Right hindlimb (tissue), 1 donor: ENCODE measurements around the gene KAZN.
A peak's percentile ranks its signal among the peaks of the same experiment; 100 is the strongest.

Experiments used
- DNase-seq: peaks from one replicate; pipeline ENCODE4 v3.0.0-alpha.2; 2018

Gene KAZN

DNA sequence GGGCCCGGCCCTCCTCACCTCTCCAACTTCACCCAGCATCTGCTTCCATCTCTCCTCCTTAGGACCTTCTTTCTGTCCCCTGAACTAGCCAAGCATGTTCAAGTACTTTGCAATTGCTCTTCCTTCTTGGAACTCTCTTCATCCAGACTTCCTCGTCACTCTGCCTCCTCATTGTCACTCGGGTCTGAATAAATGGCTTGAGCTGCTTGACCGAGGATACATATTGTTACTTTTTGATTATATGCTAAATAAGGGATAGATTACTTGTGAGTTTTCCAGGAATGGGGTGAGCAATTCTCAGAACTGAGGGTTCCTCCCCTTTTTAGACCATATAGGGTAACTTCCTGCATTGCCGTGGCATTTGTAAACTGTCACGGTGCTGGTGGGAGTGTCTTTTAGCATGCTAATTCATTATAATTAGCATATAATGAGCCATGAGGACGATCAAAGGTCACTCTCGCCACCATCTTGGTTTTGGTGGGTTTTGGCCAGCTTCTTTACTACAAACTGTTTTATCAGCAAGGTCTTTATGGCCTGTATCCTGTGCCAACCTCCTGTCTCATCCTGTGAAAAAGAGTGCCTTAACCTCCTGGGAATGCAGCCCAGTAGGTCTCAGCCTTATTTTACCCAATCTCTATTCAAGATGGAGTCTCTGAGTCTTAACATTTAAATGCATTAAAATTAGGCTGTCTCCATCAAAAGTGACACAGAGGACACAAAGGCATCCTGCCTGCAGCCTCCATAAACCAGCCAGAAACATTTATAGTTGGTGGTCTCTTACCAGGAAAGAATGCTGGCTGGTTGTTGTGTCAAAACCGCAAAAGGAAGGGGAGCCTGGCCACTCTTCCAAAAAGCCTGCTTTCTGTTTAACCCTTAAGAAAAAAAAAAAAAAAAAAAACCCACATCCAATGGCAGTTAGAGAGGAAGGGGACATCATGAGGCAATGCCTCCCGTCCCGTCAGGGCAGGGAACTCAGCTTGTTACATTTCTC, 179.3 kb downstream of the KAZN start:
- DNase-seq = no peak

DNA sequence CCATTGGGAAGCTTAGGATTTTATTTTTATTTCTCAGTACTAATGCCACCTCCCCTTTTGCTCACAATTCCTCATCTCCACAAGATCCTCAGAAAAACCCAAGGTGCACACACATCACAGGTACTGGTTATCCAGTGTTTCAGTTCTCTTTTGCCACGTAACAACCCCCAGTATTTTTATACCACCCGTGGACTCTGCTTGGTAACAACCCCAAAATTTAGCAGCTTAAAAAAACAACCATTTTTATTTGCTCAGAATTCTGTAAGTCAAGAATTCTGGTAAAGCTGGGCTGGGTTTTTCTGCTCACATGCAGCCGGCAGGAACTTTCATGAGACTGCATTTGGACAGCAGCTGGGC, 180.0 kb downstream of the KAZN start:
- no peak for DNase-seq

DNA sequence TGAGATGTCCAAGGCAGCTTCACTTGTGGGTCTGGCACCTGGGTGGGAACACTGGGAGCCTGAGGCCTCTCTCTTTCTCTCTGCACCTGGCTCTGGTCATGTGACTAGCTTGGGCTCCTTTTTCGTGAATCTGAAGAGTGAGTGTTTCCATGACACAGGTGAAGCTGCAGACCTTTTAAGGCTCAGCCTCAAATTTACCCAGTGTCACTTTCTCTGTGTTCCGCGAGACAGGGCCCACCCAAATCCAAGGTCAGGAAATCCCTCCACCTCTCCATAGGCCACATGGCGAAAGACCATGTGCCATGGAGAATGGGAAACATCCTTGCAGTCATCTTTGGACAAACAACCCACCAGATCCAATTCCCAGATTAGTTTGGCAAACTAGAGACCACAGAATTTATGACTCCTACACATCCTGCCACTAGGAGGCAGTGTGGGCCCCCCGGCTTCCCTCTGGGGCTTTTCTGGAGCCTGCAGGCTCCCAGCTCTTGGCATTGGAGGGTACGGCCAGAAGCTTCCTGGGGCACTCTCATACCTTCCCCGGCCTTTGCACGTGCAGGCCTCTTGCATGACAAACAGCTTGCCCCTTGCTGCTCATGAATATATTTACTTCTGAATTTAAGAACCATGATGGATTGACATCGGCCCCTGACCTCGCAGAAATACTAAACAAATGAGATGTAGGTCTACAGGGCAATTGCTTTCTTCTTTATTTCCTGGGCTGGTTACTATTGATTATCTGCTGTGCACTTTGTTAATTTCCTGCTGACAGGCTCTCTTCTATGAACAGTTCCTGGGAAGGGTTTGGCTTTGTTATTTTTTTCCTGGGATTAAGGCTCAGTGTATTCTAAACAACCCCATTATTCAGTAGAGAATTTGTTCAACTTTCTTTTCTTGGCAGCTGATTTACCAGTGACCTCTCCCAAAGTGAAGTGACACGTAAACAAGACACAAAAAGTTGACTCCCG, 180.7 kb downstream of the KAZN start:
- DNase-seq = peak; percentile 33

DNA sequence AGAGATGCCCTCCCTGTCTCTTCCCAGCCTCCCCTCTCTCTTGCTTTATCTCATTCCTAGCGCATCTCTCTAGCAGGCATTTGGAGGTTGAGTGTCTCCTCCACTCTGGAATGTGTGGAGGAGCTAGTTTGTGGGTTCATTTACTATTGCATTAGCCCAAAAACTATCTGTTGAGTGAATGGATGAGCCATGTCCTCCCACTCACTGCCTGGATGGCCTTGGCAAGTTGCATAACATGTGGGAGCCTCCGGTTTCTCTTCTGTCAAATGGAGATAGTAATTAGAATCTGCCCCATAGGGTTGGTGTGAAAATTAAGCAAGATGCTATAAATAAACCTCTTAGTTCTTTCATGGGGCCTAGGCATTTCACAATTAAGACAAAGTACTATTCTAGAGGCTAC, 181.8 kb downstream of the KAZN start:
- DNase-seq = no peak

DNA sequence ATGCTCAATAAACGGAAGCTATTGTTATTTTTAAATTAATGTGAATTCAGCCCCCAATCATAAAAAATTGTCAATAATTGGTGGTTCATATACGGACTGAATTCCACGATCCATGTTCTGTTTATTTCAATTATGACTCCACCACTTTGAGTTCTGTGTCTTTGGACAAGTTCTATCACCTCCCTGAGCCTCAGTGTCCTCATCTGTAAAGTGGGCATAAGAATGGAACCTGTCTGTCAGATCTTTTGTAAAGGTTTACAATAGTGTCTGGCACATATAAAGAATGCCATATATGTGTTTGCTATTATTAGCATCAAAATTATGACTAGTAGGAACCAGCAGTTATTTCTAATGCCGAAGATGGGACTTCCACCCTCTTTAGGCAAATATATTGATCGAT, 183.3 kb downstream of the KAZN start:
- no peak for DNase-seq

DNA sequence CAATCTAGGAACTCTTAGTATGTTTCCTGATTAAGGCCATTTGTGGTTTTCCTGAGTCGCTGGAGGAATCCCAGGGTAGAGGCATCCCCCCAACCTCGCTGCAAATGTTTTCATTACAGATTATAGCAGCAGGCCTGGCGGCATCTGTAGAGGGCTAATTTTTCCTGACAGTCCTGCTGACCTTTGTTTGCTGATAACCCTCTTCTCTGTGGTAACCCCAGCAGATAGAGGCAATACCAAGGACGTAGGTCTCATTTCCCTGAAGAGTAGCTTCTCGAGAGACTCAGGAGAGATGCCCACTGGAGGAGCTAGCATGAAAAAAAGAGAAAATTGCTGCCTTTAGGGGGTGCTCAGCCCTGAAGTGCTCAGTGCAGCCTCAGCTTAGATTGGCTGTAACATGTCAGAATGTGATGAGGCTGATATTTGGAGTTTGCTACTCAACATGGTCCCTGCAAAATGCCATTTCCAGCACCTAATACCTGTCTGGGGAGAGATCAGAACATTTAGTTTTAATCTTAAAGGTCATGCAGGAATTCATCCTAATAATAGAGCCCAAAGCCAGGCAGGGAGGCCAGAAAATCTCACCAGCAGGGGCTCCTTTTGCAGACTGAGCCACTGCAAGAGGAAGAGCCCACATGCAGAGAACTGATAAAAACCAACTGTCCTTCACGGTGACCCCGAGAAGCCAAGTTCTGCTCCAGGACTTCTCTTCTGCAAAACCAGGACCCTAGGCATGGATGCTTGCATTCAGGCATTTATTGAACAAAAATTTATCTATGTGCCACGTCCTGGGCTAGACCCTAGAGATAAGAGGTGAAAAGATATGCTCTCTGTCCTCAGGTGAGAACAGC, 184.5 kb downstream of the KAZN start:
- DNase-seq = no peak

DNA sequence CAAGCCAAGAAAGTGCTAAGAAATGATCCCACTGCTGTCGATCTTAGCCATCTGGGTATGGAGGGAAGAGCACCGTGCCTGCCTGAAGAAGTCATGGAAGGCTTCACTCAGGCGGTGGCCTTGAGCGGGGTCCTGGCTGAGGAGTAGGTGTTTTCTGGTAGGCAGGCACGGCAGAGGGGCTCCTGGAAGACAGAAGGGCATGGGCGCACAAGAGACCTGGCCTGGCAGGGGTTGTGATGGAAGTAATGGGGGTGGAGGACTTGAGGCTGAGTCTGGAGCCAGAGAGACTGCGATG, 185.1 kb downstream of the KAZN start:
- DNase-seq = no peak

DNA sequence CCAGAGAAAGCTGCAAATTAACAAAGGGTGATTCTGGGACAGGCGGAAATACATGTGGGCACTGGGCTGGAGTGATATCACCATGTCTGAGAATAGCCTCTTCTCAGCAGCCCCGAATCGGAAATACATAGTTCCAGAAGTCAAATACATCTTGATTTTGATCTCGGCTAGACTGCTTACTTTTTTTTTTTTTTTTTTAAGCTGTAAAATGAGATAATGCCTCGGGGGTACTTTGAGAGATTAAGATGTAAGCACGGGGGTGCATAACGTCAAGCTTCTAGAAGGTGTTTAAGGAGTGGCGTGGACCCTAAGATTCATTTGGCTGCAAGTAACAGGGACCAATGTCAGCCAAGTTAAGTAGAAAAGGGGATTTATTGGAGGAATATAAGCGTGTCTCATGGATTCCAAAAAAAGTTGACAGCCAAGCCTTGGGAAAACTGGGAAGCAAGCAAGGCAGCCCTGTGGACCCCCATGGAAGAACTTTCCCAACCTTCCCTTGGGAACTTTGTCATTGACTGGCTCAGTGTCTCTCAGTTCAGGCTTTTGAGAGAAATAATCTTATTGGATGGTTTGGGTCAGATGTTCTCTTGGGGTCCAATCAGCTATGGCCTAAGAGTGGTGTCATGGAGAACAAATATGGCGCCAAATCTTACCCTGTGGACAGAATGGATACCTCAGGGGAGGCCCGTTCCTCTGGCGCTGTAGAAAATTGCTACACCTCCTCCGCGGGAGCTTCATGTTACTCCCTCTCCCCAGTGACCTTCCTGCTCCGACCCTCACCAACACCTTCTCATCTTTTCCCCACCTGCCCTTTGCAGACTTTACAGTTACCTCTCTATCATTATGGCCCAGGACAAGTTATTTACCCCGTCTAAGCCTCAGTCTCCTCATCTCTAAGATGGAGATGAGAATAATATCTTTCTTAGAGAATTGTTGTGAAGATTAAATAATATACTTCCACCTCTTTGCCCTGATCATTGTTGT, 186.6 kb downstream of the KAZN start:
- DNase-seq = no peak

DNA sequence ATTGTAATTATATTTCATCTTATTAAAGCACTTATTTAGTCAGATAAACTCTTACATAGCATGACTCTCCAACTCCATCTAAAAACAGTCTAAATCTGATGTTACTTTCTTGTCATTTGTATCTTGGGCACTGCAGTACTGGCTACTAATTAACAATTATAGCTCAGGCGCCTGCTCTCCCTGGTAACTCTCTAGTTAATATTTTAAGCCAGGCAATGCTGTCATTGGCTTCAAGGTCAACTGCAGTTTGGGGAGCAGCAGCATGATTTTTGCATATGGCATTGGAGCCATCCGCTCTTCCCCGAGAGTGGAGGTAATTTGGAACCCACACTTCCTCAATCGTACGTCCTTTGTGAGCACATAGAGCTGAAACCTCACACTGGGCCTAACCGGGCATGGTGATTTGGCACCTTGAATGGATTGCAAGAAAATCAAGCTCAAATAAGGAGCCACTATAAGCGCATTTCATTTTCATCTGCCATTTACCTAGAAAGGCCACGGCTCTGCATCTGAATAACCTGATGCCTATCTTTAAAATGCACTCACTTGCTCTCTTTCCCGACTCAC, 187.7 kb downstream of the KAZN start:
- DNase-seq = no peak

DNA sequence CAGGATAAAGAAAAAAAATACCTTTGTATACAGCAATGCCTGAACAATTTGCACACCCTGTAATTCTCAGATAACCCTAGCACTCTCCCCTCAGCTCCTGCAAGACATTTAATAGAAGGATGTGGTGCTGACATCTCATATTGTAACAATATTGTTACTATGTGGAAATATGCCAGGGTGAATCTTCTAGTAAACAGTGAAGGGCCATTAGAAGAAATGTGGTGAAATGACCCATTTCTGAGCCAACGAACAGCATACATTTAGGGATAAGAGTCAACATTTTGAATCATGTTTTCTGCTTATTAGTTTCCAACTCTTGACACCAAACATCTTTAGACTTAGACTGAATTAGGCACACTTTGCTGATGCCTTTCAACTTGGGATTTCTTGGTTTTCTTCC, 188.2 kb downstream of the KAZN start:
- no peak for DNase-seq

DNA sequence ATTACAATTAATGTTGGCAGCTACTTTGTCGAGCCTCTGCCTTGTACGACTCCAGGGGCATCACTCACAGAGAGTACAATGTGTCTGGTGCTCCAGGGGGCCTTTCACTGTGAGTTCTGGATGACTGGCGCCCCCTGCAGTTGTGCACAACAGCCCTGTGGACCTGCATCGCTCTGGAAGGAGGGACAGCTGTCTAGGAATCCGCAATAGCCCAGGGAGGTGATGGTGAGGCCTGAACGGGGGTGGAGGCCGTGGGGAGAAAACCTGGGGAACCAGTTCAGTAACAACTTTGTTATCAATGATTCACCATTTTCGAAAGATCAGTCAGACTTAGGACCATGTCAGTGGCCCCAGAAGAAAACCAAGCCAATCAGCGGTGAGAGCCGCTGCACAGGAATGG, 189.1 kb downstream of the KAZN start:
- no peak for DNase-seq

DNA sequence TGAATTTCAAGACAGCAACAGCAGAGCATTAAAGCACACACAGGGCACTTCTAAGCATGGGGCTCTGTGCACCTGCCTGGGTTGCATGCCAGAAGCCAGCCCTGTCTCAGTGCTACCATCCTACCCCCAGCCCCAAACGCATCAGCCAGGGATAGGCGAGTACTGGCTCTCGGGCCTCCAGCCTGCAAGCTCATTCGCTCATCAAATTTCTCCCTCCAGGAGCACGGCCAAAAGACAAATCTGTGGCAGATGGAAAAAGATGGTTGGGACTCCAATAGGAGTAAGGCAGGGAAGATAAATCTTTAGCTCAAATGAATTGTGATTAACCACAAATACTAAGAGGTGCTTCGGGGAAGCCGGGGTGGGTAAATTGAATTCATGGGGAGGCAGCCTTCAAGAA, 189.6 kb downstream of the KAZN start:
- no peak for DNase-seq

DNA sequence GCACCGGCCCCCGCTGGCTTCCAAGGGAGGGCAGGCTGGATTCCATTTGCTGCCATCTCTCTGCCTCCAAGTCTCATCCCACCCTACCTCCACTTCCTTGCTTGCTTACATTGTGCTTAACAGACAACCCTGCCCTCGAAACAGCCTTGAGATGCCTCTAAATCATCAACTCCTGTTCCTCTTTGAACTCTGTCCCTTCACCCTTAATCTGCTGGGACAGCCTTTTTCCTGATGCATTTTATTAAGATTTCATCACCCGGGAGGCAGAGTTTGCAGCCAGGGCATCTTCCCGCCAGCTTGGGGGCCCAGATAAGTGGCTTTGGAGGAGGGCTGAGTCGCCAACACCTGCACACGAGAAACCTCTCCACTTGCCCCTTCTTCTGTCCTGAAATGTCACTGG, 192.5 kb downstream of the KAZN start:
- DNase-seq = no peak

DNA sequence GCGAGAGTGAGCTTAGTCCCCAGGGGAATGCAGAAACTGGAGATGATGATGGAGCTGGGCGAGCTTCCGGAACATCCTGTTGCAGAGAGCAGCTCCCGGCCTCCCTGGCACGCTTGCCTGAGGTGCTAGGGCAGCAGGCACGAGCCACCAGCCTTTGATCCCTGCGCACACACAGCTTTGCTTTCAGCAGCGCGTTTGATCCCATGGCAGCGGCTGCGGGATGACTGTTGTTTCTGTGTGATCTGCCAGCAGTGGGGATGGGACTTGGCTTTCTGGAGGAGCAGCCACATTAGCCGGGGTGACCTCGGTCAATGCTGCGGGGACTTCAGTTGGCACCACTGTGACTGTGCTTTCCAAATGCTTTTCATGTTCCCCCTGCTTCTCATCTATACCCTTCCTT, 193.2 kb downstream of the KAZN start:
- DNase-seq = no peak

DNA sequence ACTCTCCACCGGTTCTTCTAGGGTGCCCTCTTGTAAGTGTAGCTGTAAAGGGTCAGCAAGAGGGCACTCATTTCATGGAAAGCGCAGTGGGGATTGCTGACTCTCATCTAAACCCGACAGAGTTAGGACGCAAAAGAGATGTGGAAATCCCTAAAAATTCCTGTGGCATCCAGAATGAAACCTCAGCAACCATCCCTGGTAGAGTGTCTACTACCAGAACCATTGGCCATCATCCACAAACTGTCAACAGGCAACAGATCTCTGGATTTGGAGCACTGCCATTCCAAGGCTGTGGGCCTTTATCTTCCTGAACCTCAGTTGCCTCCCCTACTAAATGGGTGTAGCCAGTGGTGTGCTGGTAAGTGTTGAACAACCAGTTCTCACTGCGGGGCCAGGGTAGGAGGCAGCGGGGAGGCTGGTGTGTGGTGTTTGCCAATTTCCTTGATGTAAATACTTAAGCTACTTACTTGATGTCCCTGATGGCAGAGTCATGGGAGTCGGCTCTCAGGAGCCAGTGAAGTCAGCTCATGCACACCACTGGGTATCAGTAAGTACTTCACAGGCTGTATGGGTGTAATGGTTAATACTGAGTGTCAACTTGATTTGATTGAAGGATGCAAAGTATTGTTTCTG, 195.8 kb downstream of the KAZN start:
- DNase-seq = no peak

DNA sequence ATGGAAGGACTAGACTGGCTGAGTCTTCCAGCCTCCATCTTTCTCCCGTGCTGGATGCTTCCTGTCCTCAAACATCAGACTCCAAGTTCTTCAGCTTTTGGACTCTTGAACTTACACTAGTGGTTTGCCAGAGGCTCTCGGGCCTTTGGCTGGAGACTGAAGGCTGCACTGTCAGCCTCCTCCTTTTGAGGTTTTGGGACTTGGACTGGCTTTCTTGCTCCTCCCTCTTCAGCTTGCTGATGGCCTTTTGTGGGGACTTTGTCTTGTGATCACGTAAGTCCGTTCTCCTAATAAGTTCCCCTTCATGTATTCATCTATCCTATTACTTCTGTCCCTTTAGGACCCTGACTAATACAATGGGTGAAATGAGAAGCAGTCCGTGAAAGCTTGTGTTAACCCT, 196.4 kb downstream of the KAZN start:
- no peak for DNase-seq

DNA sequence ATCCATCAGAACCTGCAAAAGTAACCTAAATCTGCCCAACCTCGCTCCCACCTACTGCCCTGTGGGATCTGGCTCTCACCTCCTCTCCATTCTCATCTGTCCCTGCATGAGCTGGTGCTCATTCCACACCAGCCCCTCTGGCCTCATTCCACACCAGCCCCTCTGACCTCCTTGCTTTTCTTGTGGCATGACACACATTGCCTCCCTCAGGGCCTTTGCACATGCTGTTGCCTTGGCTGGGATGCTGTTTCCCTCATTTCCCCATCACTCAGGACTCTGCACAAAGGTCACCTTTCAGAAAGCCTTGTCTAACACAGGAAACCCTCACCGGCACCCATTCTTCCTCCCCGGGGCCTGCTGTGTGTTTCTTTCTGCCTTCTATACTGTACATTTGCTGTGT, 197.1 kb downstream of the KAZN start:
- DNase-seq = no peak

DNA sequence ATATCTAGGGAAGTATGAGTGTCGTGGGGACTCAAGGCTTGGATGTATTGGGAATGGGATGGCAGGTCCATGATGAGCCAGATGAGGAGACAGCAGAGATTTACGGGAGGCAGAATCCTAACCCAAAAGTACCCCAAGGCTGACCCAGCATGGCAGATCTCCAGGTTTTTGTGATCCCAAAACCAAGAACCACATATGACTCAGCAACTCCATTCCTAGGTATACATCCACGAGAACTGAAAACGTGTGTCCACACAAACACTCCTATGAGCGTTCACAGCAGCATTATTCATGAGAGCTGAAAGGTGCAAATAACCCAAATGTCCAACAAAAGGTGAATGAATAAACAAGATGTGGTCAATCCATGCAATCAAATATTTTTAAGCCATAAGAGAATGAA, 201.5 kb downstream of the KAZN start:
- DNase-seq = no peak

DNA sequence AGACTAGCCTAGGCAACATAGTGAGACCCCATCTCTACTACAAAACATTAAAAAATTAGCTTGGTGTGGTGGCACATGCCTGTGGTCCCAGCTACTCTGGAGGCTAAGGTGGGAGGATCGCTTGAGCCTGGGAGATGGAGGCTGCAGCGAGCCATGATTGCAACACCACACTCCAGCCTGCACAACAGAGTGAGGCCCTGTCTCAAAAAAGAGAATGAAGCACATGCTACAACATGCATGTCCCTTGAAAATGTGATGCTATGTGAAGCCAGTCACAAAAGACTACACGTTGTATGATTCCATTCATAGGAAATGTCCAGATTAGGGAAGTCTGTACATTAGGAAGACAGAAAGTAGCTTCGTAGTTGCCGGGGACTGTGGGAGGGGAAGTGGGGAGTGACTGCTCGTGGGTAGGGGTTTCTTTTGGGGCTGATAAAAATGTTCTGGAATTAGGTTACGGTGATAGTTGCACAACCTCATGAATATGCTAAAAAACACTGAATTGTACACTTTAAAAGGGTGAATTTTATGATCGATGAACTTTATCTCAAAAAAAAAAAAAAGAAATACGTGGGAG, 202.1 kb downstream of the KAZN start:
- DNase-seq = no peak

DNA sequence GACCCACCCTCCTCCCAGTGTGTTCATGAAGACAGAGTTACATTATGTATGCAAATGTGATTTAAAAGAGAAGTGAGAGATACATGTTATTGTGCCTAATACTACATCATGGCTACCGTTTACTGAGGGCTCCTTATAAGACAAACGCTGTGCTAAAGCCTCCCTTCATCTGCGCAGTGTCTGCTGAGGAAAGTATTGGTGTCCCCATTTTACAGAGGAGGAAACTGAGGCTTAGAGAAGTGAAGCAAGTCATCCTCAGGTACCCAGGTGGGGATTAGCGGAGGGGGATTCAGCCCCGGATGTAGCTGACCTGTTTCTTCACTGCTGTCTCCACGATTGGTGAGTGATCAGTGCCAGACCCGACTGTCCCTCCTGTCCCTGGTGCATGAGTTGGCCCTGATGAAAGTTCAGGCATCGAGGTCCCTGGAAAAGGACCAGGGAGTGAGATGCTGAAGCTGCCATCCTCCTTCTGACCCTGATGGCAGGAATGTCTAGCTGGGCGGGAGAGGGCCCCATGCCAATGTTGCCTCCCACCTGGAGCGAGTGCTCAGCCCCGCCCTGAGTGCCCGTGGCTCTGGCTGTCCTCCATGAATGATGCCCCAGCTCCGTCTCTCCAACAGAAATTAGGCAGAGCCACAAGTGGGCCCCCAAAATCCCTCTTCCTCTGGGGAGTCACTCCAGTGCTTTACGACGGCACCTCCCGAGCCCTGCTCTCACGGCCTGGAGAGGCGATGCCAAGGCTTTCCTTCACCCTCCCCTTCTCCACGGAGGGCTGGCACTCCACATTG, 204.7 kb downstream of the KAZN start:
- no peak for DNase-seq
